ENCODE results near the gene CALCOCO1. TPM values are rescaled to one million over a fixed set of nuclear protein-coding genes. Genes with fewer than 3 reads are reported as not detected.
"Not testable (repeated sequence)": the region's sequence is repeated elsewhere in the genome, so short reads cannot be mapped to it uniquely, and the experiment has no call there.

CALCOCO1 gene
- total and polyA plus RNA-seq, 5 donors from 2014 or later, result 91.5 to 209 (median 112) TPM

DNA sequence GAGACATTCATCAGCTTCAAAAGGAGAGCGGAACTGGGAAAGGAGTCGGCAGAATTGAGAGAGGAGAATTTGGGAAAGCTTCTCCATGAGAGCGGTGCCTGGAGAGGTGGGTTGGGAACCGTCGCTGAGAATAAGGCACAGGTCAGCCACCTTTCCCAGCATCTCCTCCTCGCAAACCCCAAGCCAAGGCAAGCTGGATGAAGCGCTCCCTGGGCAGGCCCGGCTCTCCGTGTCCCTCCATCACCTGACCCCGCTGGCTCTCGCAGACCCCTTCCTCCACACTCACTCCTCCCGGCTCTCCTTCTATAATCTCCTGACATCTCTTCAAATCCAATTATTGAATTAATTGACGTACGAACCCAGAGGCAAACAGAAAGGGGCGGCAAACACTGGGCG lies 32.5 kb downstream of the CALCOCO1 start:
- H3K27ac Mint-ChIP-seq, result no peak overlapping the region
- peak overlapping the region; percentile 55 to 85 (median 83) for H3K4me3 Mint-ChIP-seq
- no peak for ATAC-seq (ENCODE audit: low read depth in 2 of 2)
- H3K27me3 ChIP-seq (ENCODE audit: control insufficient read depth, insufficient read depth, low read length), result peaks cover 40% of the 10 kb centered on the region
- peaks cover 0 to 6% (median 0%) of the 10 kb centered on the region in 7 donors for H3K9me3 Mint-ChIP-seq
- peaks cover 80% of the 10 kb centered on the region for H3K27me3 Mint-ChIP-seq
- peaks cover 25% of the 10 kb centered on the region for H3K4me1 ChIP-seq (ENCODE audit: control insufficient read depth, insufficient read depth, low read length, poor library complexity, severe bottlenecking)
- H3K4me3 ChIP-seq (ENCODE audit: low read depth, low read length), result no peak overlapping the region
- no peaks in the 10 kb centered on the region for H3K9me3 ChIP-seq (ENCODE audit: control insufficient read depth in 2 of 2, low read length in 2 of 2)
- H3K36me3 Mint-ChIP-seq, result no peaks in the 10 kb centered on the region
- H3K36me3 ChIP-seq (ENCODE audit: control insufficient read depth, insufficient read depth, low read length), result no peaks in the 10 kb centered on the region
- no peak for DNase-seq
- peaks cover 10 to 28% (median 27%) of the 10 kb centered on the region in 4 donors for H3K4me1 Mint-ChIP-seq
- H3K27ac ChIP-seq (ENCODE audit: insufficient read depth, low read length, poor library complexity, severe bottlenecking), result no peak overlapping the region

DNA sequence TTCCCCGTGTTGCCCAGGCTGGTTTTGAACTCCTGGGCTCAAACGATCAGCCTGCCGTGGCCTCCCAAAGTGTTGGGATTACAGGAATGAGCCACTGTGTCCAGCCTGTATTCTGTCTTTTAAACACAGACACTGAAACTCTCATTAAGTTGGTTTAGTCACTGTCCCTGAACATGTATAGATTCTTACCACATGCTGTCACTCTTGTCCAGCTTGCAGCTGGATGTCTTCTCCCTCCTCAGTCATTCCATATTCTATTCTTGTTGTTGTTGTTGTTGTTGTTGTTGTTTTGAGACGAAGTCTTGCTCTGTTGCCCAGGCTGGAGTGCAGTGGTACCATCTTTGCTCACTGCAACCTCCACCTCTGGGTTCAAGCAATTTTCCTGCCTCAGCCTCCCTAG lies 39.1 kb downstream of the CALCOCO1 start:
- no peak overlapping the region for H3K4me3 ChIP-seq (ENCODE audit: low read depth, low read length)
- ATAC-seq (ENCODE audit: low read depth in 2 of 2) (no peak), DNase-seq (no peak)
- Mint-ChIP-seq H3K27ac (no peak overlapping the region), H3K27me3 (peaks cover 51% of the 10 kb centered on the region), H3K36me3 (no peaks in the 10 kb centered on the region), H3K9me3 (peaks cover 0 to 1% (median 0%) of the 10 kb centered on the region in 7 donors), H3K4me3 (no peak overlapping the region), H3K4me1 (no peaks in the 10 kb centered on the region)
- H3K36me3 ChIP-seq (ENCODE audit: control insufficient read depth, insufficient read depth, low read length), result no peaks in the 10 kb centered on the region
- no peaks in the 10 kb centered on the region for H3K9me3 ChIP-seq (ENCODE audit: control insufficient read depth in 2 of 2, low read length in 2 of 2)
- H3K27ac ChIP-seq (ENCODE audit: insufficient read depth, low read length, poor library complexity, severe bottlenecking), result no peak overlapping the region
- peaks cover 3% of the 10 kb centered on the region for H3K27me3 ChIP-seq (ENCODE audit: control insufficient read depth, insufficient read depth, low read length)
- H3K4me1 ChIP-seq (ENCODE audit: control insufficient read depth, insufficient read depth, low read length, poor library complexity, severe bottlenecking), result no peaks in the 10 kb centered on the region

DNA sequence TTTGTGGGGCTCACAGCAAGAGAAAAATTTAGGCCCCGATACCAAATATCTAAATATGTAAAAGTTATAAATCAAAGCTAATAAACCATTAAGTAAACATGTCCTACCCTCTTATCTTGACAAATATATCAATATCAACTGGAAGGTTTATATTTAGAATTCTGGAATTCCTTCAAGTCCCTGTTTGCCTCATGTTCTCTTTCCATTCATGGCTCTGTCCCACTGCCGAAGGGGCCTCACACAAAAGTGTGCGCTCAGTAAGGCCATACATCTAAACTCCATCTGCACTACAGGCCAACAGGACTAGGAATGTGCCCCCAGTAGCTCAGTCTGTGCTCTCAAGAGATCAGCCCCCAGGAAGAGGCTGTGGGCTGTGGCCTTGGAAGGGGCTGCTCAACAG lies 40.8 kb downstream of the CALCOCO1 start:
- Histone ChIP-seq H3K27ac (ENCODE audit: insufficient read depth, low read length, poor library complexity, severe bottlenecking) (no peak overlapping the region), H3K9me3 (ENCODE audit: control insufficient read depth in 2 of 2, low read length in 2 of 2) (no peaks in the 10 kb centered on the region), H3K4me3 (ENCODE audit: low read depth, low read length) (no peak overlapping the region), H3K36me3 (ENCODE audit: control insufficient read depth, insufficient read depth, low read length) (no peaks in the 10 kb centered on the region), H3K27me3 (ENCODE audit: control insufficient read depth, insufficient read depth, low read length) (no peaks in the 10 kb centered on the region), H3K4me1 (ENCODE audit: control insufficient read depth, insufficient read depth, low read length, poor library complexity, severe bottlenecking) (no peaks in the 10 kb centered on the region)
- no peak for DNase-seq
- H3K27ac Mint-ChIP-seq, result no peak overlapping the region
- peaks cover 44% of the 10 kb centered on the region for H3K27me3 Mint-ChIP-seq
- no peaks in the 10 kb centered on the region for H3K36me3 Mint-ChIP-seq
- H3K4me1 Mint-ChIP-seq, result no peaks in the 10 kb centered on the region
- no peak overlapping the region for H3K4me3 Mint-ChIP-seq
- no peaks in the 10 kb centered on the region for H3K9me3 Mint-ChIP-seq
- ATAC-seq (ENCODE audit: low read depth in 2 of 2), result no peak

DNA sequence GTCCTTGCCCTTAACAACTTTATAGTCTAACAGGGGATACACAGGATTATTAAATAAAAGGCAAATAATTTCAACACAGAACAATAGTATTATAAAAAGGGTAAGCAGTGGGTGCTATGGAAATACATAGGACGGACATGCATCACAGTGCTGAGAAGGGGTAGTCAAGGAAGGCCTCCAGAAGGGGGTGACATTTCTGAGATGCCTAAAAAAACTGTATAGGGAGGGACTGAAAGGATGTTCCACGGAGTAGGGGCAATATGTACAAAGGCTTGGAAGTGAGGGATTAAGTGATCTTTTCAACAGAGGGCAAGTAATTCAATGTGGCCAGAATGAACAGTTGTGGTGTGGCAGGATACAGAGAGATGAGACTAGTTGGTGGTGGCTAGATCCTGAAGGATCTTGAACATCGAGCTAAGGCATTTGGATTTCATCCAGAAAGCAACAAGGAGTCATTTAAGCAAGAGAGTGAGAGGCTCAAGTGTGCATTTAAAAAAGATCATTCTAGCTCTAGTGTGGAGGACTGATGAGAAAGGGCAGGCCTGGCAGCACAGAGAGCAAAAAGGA lies 42.5 kb downstream of the CALCOCO1 start:
- Mint-ChIP-seq H3K27ac (no peak overlapping the region), H3K4me1 (no peaks in the 10 kb centered on the region), H3K36me3 (no peaks in the 10 kb centered on the region), H3K27me3 (peaks cover 35% of the 10 kb centered on the region), H3K9me3 (no peaks in the 10 kb centered on the region), H3K4me3 (no peak overlapping the region)
- Histone ChIP-seq H3K9me3 (ENCODE audit: control insufficient read depth in 2 of 2, low read length in 2 of 2) (no peaks in the 10 kb centered on the region), H3K27ac (ENCODE audit: insufficient read depth, low read length, poor library complexity, severe bottlenecking) (no peak overlapping the region), H3K27me3 (ENCODE audit: control insufficient read depth, insufficient read depth, low read length) (no peaks in the 10 kb centered on the region), H3K36me3 (ENCODE audit: control insufficient read depth, insufficient read depth, low read length) (no peaks in the 10 kb centered on the region), H3K4me1 (ENCODE audit: control insufficient read depth, insufficient read depth, low read length, poor library complexity, severe bottlenecking) (no peaks in the 10 kb centered on the region), H3K4me3 (ENCODE audit: low read depth, low read length) (no peak overlapping the region)
- no peak for DNase-seq
- no peak for ATAC-seq (ENCODE audit: low read depth in 2 of 2)

DNA sequence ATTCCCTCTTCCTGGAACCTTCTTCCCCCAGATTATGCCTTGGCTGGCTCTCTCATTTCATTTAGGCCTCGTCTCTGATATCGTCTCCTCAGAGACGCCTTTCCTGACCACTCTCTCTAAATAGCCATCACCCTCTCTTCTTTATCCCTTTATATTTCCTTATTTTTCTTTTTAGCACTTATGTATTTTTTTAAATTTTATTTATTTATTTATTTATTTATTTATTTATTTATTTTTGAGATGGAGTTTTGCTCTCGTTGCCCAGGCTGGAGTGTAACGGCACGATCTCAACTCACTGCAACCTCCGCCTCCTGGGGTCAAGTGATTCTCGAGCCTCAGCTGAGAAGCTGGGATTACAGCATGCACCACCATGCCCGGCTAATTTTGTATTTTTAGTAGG lies 43.3 kb downstream of the CALCOCO1 start:
- no peaks in the 10 kb centered on the region for H3K9me3 ChIP-seq (ENCODE audit: control insufficient read depth in 2 of 2, low read length in 2 of 2)
- H3K27ac ChIP-seq (ENCODE audit: insufficient read depth, low read length, poor library complexity, severe bottlenecking), result no peak overlapping the region
- no peaks in the 10 kb centered on the region for H3K4me1 Mint-ChIP-seq
- H3K9me3 Mint-ChIP-seq, result no peaks in the 10 kb centered on the region
- no peaks in the 10 kb centered on the region for H3K36me3 Mint-ChIP-seq
- ATAC-seq (ENCODE audit: low read depth in 2 of 2) (no peak), DNase-seq (no peak)
- no peaks in the 10 kb centered on the region for H3K36me3 ChIP-seq (ENCODE audit: control insufficient read depth, insufficient read depth, low read length)
- H3K27me3 ChIP-seq (ENCODE audit: control insufficient read depth, insufficient read depth, low read length), result peaks cover 5% of the 10 kb centered on the region
- H3K4me3 ChIP-seq (ENCODE audit: low read depth, low read length), result no peak overlapping the region
- no peak overlapping the region for H3K27ac Mint-ChIP-seq
- H3K27me3 Mint-ChIP-seq, result peaks cover 37% of the 10 kb centered on the region
- no peak overlapping the region for H3K4me3 Mint-ChIP-seq
- no peaks in the 10 kb centered on the region for H3K4me1 ChIP-seq (ENCODE audit: control insufficient read depth, insufficient read depth, low read length, poor library complexity, severe bottlenecking)

DNA sequence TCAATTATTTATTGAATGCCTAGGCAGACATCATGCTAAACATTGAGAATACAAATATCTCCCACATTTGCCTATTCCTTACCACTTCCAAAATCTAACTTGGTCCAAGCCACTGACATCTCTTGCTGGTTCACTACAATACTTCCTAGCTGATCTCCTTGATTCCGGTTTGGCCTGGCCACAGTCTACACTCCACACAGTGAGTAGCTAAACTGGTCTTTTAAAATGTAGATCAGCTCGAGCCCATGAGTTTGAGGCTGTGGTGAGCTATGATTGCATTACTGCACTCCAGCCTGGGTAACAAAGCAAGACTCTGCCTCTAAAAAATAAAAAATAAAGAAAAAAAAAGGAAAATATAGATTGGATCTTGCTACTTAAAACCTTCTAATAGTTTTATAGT lies 43.8 kb downstream of the CALCOCO1 start:
- Mint-ChIP-seq H3K9me3 (no peaks in the 10 kb centered on the region), H3K27ac (no peak overlapping the region), H3K36me3 (no peaks in the 10 kb centered on the region), H3K27me3 (peaks cover 37% of the 10 kb centered on the region), H3K4me3 (no peak overlapping the region), H3K4me1 (no peaks in the 10 kb centered on the region)
- ATAC-seq (ENCODE audit: low read depth in 2 of 2), result no peak
- H3K36me3 ChIP-seq (ENCODE audit: control insufficient read depth, insufficient read depth, low read length), result no peaks in the 10 kb centered on the region
- peaks cover 8% of the 10 kb centered on the region for H3K27me3 ChIP-seq (ENCODE audit: control insufficient read depth, insufficient read depth, low read length)
- DNase-seq, result no peak
- H3K4me1 ChIP-seq (ENCODE audit: control insufficient read depth, insufficient read depth, low read length, poor library complexity, severe bottlenecking), result no peaks in the 10 kb centered on the region
- no peaks in the 10 kb centered on the region for H3K9me3 ChIP-seq (ENCODE audit: control insufficient read depth in 2 of 2, low read length in 2 of 2)
- H3K27ac ChIP-seq (ENCODE audit: insufficient read depth, low read length, poor library complexity, severe bottlenecking), result no peak overlapping the region
- no peak overlapping the region for H3K4me3 ChIP-seq (ENCODE audit: low read depth, low read length)

DNA sequence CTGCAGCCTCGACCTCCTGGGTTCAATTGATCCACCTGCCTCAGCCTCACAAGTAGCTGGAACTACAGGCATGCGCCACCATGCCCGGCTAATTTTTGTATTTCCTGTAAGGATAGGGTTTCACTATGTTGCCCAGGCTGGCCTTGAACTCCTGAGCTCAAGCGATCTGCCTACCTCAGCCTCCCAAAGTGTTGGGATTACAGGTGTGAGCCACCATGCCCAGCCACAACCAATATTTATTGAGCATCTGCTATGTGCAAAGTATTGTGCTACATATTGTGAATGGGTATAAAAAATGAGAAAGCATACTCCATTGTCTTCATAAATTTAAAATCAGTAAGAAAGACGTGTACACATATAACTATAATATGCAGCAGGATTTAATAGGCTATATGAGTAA lies 47.2 kb downstream of the CALCOCO1 start:
- ATAC-seq (ENCODE audit: low read depth in 2 of 2); H3K36me3 Mint-ChIP-seq; H3K36me3 ChIP-seq (ENCODE audit: control insufficient read depth, insufficient read depth, low read length); H3K9me3 ChIP-seq (ENCODE audit: control insufficient read depth in 2 of 2, low read length in 2 of 2); H3K9me3 Mint-ChIP-seq; H3K4me3 ChIP-seq (ENCODE audit: low read depth, low read length); H3K27ac ChIP-seq (ENCODE audit: insufficient read depth, low read length, poor library complexity, severe bottlenecking); H3K4me3 Mint-ChIP-seq; H3K27ac Mint-ChIP-seq; DNase-seq: not testable (repeated sequence)
- H3K27me3 ChIP-seq (ENCODE audit: control insufficient read depth, insufficient read depth, low read length), result peaks cover 20% of the 10 kb centered on the region
- H3K4me1 Mint-ChIP-seq, result peaks cover 0 to 16% (median 10%) of the 10 kb centered on the region in 4 donors
- H3K4me1 ChIP-seq (ENCODE audit: control insufficient read depth, insufficient read depth, low read length, poor library complexity, severe bottlenecking), result peaks cover 20% of the 10 kb centered on the region
- peaks cover 35% of the 10 kb centered on the region for H3K27me3 Mint-ChIP-seq

DNA sequence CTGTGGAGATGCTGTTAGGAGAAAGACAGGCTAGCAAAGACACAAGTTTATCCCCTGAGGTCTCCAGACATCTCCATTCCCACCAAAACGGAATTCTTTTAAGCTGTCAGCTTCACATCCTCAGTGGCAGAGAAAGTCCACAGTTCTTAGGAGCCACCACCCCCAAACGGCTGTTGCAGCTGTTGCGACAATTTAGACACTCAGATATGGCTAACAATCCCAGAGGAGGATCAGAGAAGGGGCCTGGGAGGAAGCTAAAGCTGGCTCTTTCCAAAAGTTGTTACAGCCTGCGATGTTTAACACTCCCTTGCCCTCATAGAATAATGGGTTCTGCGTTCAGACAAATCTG lies 49.5 kb downstream of the CALCOCO1 start:
- H3K4me3 ChIP-seq (ENCODE audit: low read depth, low read length), result no peak overlapping the region
- H3K9me3 ChIP-seq (ENCODE audit: control insufficient read depth in 2 of 2, low read length in 2 of 2), result no peaks in the 10 kb centered on the region
- DNase-seq, result no peak
- no peak overlapping the region for H3K27ac Mint-ChIP-seq
- no peak for ATAC-seq (ENCODE audit: low read depth in 2 of 2)
- peaks cover under 1% of the 10 kb centered on the region for H3K36me3 ChIP-seq (ENCODE audit: control insufficient read depth, insufficient read depth, low read length)
- no peaks in the 10 kb centered on the region for H3K9me3 Mint-ChIP-seq
- H3K4me1 ChIP-seq (ENCODE audit: control insufficient read depth, insufficient read depth, low read length, poor library complexity, severe bottlenecking), result peaks cover 24% of the 10 kb centered on the region
- peaks cover 20% of the 10 kb centered on the region for H3K27me3 ChIP-seq (ENCODE audit: control insufficient read depth, insufficient read depth, low read length)
- peaks cover 4% of the 10 kb centered on the region for H3K36me3 Mint-ChIP-seq
- H3K27me3 Mint-ChIP-seq, result peaks cover 30% of the 10 kb centered on the region
- peak overlapping the region; percentile 51 to 95 (median 76) for H3K4me3 Mint-ChIP-seq
- no peak overlapping the region for H3K27ac ChIP-seq (ENCODE audit: insufficient read depth, low read length, poor library complexity, severe bottlenecking)
- peaks cover 4 to 30% (median 23%) of the 10 kb centered on the region in 4 donors for H3K4me1 Mint-ChIP-seq
